Activated CD4-positive, alpha-beta T cell treated with anti-CD3 and anti-CD28 coated beads, Interleukin-2, amount 50 U/mL, for 48 hours (primary cell): ENCODE data around the gene PTPA.
"Not testable (repeated sequence)": the region's sequence is repeated elsewhere in the genome, so short reads cannot be mapped to it uniquely, and the experiment has no call there.

ENCODE experiments used
- DNase-seq, 2 experiments: peaks; one replicate each; pipeline ENCODE4 v3.0.0-alpha.2; 2020

The PTPA gene

DNA sequence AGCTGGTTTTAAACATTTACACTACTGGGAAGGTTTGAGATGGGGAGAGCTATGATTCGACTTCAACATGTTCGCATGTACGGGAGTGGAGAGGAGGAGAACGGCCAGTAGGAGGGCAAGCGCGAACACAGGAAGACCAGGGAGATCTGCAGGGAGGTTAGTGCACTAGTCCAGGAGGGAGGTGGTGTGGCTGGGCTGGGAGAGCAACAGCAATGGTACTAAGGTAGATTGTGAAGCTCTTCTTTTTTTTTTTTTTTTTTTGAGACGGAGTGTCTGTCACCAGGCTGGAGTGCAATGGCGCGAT is 50.3 kb downstream of the PTPA start:
- no peak for DNase-seq

DNA sequence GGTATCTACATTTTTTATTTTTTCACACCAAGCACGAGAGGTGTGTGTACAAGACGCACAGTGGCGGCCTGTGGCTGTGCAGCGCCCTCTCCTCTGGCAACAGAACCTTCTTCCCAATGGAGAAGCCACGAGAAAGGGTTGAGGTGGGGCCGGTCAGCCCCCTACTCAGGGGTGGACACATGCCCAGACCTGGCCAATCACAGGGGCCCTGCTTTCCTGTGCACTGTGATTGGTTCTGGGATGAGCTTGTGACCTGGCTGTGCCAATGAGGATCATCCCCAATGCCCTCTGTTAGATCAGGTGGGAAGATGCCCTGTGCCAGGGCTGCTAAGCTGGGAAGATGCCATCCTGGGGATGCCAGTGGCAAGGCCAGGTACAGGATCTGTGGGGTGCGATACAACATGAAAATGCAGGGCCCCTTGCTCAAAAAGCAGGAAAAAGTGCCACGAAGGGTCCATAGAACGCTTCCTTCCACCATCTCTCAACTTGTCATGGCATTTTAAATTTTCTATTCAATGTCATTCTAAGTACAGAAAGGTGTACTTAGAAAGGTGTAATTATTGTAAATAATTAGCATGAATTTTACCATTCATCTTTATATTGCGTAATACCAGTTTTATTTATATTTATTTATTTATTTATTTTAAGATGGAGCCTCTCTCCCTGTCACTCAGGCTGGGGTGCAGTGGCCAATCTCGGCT is 51.4 kb downstream of the PTPA start:
- DNase-seq: no peak

DNA sequence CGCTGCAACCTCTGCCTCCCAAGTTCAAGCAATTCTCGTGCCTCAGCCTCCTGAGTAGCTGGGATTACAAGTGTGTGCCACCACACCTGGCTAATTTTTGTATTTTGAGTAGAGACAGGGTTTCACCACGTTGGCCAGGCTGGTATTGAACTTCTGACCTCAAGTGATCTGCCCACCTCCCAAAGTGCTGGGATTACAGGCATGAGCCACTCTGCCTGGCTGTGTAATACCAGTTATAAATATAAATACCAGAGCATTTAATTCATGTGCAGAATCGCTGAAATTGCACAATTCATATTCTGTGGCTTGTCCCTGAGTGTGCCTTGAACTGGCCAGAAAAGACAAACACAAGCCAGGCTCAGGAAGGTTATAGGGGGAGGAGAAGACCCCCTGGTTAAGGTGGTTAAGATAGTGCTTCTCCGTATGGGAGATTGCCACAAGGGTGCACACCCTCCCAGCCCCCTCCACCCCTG is 52.0 kb downstream of the PTPA start:
- not testable (repeated sequence) for DNase-seq

DNA sequence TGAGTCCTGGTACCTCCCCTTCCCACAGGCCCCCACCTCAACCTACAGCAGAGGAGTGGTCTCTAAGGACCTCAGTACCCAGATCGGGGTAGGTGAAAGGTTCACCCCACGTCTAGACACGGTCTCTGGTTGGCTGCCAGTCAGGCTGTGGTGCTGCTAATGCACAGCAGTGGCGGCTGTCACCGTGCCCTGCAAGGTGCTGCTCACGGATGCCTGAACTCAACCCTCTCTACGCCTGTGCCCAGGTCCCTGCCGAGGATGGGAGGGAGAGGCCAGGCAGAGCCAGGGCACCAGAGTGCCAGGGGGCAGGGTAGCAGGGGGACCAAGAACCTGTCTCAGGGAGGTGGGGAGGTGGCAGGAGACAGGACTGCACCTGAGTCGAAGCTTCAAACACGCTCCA is 52.5 kb downstream of the PTPA start:
- no peak for DNase-seq

DNA sequence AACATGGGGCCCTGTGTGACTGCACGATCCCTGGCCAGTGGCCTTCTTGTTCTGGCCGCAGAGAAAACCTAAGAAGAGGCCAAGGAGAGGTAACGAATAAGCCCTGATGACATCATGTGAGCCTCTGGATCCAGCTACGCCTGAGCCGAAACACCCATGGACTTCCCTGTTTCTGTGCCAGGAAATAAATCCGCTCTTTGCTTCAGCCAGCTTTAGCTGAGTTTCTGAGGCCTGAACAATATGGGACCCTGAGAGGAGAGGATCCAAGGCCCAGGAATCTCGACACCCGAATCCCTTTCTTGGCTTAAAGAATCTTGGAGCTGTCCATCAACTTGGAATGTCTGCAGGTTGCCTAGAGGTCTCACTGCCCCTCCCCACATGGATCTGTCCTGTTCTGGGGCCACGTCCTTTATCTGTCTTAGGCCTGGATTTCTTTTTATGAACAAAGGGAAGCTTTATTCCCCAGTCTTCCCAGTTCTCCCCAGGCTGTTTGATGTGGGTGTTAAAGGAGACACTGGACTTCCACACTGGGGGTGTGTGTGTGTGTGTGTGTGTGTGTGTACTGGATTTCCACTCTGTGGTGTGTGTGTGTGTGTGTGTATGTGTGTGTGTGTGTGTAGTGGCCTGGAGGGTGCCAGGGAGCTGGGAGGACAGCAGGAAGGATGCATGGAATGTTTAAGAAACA is 53.2 kb downstream of the PTPA start:
- DNase-seq: no peak

DNA sequence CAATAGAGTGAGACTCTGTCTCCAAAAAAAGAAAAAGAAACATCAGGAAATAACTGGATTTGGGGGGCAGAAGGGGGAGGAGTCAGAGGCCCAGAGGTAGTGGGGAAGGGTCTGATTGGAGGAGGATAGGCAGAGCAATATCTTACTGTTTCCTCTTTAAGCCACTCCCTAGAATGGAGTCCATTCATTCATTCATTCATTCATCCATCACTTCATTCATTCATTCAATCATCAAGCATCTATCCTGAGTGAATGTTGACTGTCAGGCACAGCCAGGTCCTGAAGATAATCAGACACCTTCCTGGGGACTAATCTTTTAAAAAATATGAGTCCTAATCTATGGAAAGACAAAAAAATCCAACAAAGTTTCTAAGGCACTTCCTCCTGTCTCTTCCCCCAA is 54.0 kb downstream of the PTPA start:
- DNase-seq: no peak

DNA sequence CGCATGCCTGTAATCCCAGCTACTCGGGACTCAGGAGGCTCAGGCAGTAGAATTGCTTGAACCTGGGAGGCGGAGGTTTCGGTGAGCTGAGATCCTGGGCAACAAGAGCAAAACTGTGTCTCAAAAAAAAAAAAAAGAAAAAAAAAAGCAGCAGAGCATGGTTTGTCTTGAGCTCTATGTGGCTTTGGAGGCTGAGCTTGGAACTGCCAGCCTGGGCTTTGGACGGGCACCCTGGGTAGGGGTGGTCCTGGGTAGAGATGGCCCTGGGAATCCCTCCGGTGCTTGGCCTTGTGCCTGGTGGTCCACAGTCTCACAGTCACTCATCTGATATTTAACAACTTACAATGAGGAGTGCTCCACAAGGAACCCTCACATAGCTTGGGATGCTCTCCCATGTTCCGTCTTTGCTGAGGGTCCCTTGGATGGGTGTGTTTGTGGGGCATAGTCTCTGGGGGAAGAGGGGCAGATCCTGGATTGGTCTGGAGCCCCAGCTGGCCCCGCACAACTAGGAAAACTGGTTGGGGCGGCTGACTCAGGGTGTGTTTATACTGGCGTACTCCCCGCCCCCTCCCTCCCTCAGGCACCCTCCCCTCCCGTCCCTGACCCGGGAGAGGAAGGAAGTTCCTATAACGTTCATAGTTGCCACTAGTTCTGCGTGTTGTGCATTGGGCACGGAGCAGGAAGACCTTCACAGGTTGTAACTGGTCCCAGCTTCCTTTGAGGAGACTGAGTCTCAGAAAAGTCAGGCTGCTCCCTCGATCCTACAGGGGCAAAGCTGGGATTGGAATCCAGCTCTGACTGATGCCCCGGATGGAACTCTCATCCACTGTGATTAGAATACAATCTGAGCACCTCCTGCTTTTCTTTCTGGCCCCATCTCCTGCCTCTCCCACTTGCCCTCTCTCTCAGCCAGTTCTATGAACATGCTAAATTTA is 55.7 kb downstream of the PTPA start:
- DNase-seq: peak; percentile 23 to 37

DNA sequence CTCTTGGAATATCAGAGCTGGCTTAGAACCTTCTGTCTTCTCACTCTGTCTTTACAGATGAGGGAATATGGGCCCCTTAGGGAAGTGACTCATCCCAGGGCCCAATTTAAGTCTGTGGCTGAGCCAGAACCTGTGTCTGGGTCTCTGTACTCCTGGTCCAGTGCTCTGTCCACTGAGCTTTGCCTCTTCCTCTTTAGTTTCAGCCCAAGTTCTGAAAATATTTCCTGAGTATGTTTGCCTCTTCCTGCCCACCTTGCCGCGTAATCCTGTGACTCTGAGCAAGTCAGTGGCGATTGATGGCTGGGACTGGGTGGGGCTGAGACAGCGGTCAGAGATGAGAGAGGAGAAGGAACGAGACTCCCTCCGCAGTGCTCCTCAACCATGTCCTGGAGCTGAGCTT is 59.0 kb downstream of the PTPA start:
- DNase-seq: peak in 1 of 2 experiments; percentile 13

DNA sequence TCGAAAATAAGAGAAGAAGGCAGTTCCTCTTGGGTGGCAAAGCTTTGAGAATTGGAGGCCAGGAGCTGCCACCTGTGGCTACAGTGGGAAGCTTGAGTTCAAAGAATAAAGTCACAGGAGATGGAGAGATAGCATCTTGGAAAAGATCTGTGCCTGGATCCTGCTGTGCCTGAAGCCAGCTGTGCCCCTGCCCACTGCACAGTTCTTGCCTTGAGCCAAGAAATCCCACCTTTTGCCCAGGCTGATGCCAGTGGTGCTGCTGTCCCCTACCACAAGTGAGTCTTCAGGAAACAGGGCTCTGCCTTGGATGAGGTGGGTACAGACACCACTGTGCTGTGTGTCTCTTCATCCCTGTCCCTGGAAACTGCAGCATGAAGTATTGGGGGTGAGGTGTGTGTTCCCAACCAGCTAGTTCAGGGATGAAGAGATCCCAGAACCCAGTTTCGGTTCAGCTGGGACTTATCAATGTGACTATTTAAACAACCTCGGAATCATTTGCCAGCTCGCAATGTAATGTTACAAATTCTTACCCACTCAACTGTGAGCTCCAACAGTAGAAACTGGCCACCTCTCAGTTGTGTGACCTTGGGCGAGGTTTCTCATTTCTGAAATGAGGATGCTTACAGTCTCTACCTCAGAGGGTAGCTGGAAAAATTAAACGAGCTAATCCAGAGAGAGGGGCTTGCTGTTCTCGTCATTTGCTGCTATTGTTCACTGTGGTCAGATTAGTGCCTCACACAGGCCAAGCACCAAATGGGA is 61.0 kb downstream of the PTPA start:
- DNase-seq: no peak

DNA sequence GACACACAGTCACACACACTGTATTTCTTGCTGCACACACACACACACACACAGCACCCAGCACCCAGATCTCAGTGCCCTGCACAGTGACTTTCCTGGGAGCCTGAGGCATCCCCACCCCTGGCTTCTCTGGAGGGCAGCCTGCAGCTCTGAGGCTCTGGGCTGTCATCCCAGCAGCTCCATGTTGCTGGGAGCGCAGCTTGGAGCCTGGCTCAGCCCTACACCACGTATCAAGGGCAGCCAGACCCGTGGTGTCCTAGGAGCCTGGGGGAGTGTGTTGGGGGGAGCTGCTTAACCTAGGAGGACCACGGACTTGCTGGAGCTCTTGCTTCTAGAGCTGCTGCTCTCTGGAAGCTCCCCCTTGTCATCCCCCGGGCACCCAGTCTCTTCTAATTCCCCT is 61.6 kb downstream of the PTPA start:
- DNase-seq: no peak

DNA sequence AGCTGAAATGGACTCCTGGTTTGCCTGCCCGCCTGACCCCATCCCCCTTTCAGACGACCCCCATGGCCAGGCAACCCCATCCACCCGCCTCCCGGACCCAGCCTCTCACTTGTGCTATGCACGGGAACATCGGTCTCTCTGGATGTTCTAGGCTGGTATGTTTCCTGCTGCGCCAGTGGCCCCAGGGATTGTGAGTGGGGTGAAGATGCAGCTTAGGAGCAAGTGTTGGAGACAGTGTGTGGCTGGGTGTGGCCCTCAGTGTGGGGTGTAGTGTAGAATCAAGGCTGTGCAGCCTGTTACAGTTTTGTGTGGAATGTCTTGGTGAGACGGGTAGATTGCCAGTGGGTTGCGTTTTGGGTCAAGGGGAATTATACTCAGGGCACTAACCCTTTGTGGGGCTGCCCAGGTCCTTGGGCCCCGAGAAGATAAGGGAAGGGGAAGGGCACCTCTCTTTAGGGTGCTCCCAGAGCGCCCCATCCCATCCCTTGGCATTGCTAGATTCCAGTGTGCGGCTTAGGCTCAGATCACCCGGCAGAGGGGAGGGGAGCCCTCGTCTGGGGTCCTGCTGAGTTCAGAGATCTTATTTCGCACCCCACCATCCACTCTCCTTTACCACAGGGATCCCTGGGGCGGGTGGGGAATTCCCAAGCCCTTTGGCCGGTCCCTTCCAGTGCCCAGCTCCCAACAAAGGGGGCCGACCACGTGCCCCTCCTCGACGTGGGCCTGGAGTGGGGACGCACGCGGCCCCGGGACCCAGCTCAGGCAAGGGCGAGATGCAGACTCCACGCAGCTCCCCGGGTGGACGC is 62.3 kb downstream of the PTPA start:
- DNase-seq: no peak

DNA sequence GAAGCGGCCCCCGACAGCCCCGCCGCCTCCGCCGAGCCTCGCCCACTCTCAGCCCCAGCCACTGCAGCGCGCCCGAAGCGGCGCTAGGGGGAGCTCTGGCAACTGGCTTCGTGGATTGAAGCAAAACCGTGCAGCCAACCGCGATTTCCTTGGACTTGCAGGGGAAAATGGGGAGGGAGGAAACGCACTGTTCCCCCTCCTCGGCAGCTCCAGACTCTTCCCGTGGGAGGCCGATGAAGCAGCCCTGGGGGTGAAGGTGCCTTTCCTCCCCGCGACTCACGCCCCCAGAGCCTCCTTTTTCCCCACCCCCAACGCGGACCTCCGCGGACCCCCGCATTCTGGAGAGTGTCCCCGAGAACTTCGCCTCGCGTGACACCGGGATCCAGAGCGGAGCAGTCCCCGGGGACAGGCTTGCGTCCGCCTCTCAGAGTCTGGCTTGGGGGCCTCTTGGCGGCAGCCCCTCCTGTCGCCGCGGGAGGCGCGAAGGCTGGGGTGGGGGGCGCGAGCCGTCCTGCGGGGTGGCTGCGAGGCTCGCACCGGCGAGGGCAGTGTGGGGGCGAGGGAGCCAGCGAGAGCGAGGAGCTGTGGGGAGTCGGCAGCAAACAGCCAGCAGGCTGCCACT is 63.0 kb downstream of the PTPA start:
- peak; percentile 87 to 89 for DNase-seq

DNA sequence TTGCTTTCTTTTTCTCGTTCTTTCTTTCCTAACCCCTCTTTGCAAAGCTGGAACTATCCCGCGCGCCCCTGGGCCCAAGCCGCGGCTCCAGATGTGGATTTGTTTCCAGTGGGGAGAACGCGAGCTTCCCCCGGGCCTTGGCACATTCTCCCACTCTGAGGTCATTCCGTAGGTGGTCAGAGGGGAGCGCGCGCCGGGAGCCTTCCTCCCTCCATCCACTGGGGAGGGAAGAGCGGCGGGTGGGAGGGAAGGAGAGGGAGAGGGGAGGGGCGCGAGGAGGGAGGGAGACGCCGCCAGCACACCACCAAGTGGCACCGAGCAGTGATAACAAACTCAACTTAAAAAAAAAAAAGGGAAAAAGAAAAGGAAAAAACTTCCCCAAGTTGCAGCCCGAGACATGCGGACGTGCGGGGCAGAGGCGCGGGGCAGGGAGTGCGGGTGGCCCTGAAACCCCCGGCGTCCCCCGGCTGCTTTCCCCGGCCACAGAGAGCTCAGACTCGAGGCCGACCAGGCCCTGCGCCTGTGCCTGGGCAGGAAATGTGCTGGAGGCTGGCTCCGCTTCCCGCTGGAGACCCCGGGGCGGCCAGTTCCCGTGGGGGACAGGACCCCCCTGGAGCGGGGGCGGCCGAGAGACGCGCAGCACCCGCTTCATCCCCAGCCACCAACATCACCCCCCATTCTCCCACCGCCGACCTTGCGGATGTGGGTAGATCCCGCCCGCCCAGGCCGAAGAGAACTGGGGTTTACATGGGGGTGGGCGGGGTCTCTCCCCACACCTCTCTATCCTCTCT is 63.7 kb downstream of the PTPA start:
- DNase-seq: peak; percentile 28 to 44

DNA sequence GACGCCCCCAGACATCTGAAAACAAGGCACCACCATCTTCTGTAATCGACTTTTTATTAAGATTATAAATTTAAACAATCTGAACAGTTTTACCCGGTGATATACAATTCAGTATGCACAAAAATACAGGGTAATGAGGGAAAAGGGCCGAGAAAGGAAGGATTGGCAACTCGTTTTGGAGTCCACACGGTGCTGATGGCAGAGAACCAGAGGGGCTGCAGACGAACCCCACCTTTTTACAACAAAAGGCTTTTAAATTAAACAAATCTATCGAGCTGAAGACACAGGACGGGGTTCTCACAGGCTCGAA is 64.3 kb downstream of the PTPA start:
- DNase-seq: no peak

DNA sequence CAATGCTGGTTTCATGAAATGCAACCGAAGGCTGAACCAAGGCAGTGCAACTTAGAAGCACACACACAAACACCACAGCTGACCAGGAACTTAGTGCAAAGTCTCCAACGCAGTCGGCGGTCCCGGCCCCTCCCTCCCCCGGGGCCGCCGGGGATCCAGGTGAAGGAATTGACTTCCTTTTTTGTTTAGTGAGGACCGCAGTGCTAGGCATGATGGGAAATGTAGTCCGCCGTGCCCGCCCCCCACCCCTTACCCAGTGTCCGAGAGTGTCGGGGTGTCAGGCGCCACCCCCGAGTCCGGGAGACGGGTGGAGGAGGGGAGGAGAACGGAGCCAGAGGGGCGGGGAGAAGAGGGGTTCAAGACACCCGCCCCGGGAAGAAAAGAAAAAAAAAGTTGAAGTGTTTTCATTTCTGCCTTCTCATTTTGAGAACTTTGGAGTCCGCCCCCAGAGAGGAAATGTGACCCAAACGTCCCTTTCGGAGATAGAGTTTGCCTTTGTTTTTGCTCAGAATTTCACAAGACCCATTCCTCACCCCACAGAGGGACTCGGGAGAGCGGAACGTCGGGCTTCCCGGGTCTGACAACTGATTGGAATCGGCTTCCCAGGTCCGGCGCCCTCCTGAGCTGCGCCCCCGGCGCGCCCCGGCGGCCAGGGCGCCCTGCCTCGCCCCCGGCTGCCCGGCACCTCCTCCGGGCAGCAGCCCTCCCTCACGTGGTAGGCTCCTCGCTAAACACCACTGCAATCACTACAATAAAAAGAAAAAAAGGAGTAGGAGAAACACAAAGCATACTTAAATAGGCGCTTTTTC is 64.8 kb downstream of the PTPA start:
- DNase-seq: peak; percentile 73 to 82

DNA sequence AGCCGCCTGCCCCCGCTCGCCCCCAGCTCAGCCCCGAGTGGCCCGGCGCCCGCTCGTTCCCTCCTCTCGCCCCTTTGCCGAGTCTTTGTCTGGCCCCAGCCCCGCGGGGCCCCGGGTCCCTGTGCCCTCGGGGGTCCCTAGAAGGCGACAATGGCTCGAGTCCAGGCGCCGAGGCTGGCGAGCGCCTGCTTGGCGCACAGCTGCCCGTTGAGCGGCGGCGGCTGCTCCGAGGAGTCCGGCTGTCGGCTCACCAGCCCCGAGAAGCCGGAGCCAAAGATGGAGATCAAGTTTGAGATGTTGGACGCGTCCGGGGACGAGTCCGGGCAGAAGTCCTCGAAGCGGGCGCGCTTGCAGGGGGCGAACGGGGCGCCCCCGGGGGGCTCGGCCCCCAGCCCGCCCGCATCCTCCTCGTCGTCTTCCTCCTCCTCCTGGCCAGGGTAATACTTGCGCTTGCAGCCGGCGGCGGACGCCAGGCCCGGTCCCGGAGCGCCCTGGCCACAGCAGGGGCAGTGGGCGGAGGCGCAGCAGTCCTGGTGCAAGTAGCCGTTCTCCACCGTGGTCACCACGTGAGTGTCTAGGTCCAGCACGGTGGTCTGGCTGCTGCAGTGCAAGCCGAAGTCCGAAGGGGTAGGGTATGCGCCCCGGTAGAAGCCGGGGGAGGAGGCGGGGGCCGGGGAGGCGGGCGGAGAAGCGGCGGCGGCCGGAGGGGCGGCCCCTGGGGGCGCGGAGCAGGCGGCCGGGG is 65.7 kb downstream of the PTPA start:
- DNase-seq: peak; percentile 19 to 20

DNA sequence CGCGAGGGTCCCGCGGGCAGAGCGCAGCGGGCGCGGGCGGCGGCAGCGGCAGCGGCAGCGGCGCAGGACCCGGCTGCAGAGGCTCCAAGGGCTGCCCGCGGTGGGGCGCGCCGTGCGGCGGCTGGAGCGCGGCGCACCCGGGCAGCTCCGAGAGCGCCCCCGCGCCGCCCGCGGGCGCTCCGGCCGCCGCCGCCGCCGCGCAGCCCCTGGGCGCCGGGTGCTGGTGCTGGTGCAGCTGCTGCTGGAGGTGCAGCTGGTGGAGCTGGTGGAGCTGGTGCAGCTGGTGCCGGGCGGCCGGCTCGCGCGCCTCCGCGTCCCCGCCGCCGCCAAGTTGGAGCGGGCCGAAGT is 66.2 kb downstream of the PTPA start:
- no peak for DNase-seq

DNA sequence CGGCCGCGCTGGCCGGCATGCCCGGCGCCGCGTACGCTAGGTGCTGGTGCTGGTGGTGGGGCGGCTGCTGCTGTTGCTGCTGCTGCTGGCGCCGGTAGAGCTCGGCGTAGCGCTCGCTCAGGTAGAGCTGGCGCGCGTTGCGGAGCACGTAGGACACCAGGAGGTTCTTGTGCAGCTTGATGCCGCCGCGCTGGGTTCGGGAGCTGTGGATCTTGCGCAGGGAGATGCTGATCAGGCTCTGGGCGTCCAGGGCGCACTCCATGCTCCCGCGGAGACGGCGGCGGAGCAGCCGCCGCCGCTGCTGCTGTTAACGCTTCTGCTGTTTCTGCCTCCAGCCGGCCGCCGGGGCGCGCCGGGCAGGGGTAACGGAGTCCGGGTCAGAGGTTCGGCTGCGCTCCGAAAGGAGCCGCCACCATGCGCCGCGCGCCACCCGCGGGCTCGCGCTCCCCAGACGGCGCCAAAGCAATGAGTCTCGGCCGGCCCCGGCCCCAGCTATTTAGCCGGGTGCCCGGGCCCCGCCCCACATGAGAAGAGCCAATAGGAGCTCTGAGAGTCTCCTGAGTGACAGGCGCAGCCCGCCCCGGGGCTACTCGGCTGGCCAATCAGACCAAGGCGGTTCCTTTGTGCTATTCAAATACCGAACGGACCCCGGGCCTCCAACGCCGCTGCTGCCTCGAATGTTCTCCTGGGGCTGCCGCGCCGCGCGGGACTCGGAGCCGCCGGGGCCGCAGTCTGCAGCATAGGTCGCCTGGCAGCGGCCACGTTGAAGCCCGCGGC is 66.8 kb downstream of the PTPA start, which contains the start of gene IER5L:
TSS of gene IER5L (minus strand) at position 471 of the 777 bp plus-strand sequence. CDS start at position 262, 209 bp downstream.
- DNase-seq: peak; percentile 93 to 94
